ENCODE results near the gene TBC1D13.
"Not testable (repeated sequence)": the region's sequence is repeated elsewhere in the genome, so short reads cannot be mapped to it uniquely, and the experiment has no call there.

TBC1D13 gene

GRCh38 chr9:128770286-128771030 lies 16.6 kb upstream of the TBC1D13 start:
- H3K27me3 ChIP-seq (ENCODE audit: control insufficient read depth in 1 of 2, insufficient read depth in 2 of 2, low read length in 2 of 2): no peaks in the 10 kb centered on the region
- peaks cover 19% of the 10 kb centered on the region for H3K4me1 ChIP-seq (ENCODE audit: insufficient read depth, low read length)
- no peaks in the 10 kb centered on the region for H3K9me3 ChIP-seq (ENCODE audit: low read length)
- H3K27ac ChIP-seq (ENCODE audit: low read depth, low read length): peak overlapping the region; percentile 86
- H3K36me3 ChIP-seq (ENCODE audit: insufficient read depth, low read length): peaks cover 11% of the 10 kb centered on the region
- peak overlapping the region; percentile 90 to 93 for H3K4me3 ChIP-seq (ENCODE audit: low read depth in 1 of 2, low read length in 2 of 2)
- H3K9ac ChIP-seq (ENCODE audit: low read length): peak overlapping the region; percentile 80

- H3K4me3 ChIP-seq (ENCODE audit: low read depth in 1 of 2, low read length in 2 of 2): peak overlapping the region; percentile 90 to 93
- peaks cover 19% of the 10 kb centered on the region for H3K4me1 ChIP-seq (ENCODE audit: insufficient read depth, low read length)
- H3K27ac ChIP-seq (ENCODE audit: low read depth, low read length): peak overlapping the region; percentile 86
- H3K9ac ChIP-seq (ENCODE audit: low read length): peak overlapping the region; percentile 80
- H3K36me3 ChIP-seq (ENCODE audit: insufficient read depth, low read length): peaks cover 11% of the 10 kb centered on the region
- no peaks in the 10 kb centered on the region for H3K27me3 ChIP-seq (ENCODE audit: control insufficient read depth in 1 of 2, insufficient read depth in 2 of 2, low read length in 2 of 2)
- no peaks in the 10 kb centered on the region for H3K9me3 ChIP-seq (ENCODE audit: low read length)
Measured at GRCh38 chr9:128771094-128771721, 15.8 kb upstream of the TBC1D13 start.

GRCh38 chr9:128771745-128772519 lies 15.1 kb upstream of the TBC1D13 start, which contains the start of gene ZER1:
TSS of gene ZER1 (minus strand) at chr9:128771927. CDS start at chr9:128755565, 16,362 bp downstream.
- H3K9me3 ChIP-seq (ENCODE audit: low read length): no peaks in the 10 kb centered on the region
- H3K4me1 ChIP-seq (ENCODE audit: insufficient read depth, low read length): peaks cover 19% of the 10 kb centered on the region
- no peaks in the 10 kb centered on the region for H3K27me3 ChIP-seq (ENCODE audit: control insufficient read depth in 1 of 2, insufficient read depth in 2 of 2, low read length in 2 of 2)
- peak within 1 kb of the TSS; percentile 86 for H3K27ac ChIP-seq (ENCODE audit: low read depth, low read length)
- H3K4me3 ChIP-seq (ENCODE audit: low read depth in 1 of 2, low read length in 2 of 2): peak within 1 kb of the TSS; percentile 90 to 93
- peaks cover 11% of the 10 kb centered on the region for H3K36me3 ChIP-seq (ENCODE audit: insufficient read depth, low read length)
- H3K9ac ChIP-seq (ENCODE audit: low read length): peak within 1 kb of the TSS; percentile 82

GRCh38 chr9:128773049-128773448 lies 14.0 kb upstream of the TBC1D13 start:
- Histone ChIP-seq H3K36me3 (ENCODE audit: insufficient read depth, low read length) (peaks cover 4% of the 10 kb centered on the region), H3K9me3 (ENCODE audit: low read length) (no peaks in the 10 kb centered on the region), H3K4me3 (ENCODE audit: low read depth in 1 of 2, low read length in 2 of 2) (no peak overlapping the region), H3K9ac (ENCODE audit: low read length) (no peak overlapping the region), H3K27ac (ENCODE audit: low read depth, low read length) (no peak overlapping the region), H3K27me3 (ENCODE audit: control insufficient read depth in 1 of 2, insufficient read depth in 2 of 2, low read length in 2 of 2) (no peaks in the 10 kb centered on the region), H3K4me1 (ENCODE audit: insufficient read depth, low read length) (peaks cover 19% of the 10 kb centered on the region)

DNA sequence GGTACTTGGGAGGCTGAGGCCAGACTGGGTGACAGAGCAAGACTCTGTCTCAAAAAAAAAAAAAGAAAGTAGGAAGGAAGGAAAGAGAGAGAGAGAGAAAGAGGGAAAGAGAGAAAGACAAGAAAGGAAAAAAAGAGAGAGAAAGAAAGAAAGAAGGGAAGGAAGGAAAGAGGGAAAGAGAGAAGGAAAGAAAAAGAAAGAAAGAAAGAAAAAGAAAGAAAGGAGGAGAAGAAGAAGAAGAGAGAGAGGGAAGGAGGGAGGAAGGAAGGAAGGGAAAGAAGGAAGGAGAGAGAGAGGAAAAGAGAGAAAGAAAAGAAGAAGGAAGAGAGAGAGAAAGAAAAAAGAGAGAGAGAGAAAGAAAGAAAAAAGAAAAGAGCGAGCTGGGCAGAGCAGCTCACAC lies 12.2 kb upstream of the TBC1D13 start:
- Histone ChIP-seq H3K9me3 (ENCODE audit: low read length) (no peaks in the 10 kb centered on the region), H3K36me3 (ENCODE audit: insufficient read depth, low read length) (no peaks in the 10 kb centered on the region), H3K4me1 (ENCODE audit: insufficient read depth, low read length) (peaks cover 14% of the 10 kb centered on the region), H3K9ac (ENCODE audit: low read length) (no peak overlapping the region), H3K27ac (ENCODE audit: low read depth, low read length) (no peak overlapping the region), H3K27me3 (ENCODE audit: control insufficient read depth in 1 of 2, insufficient read depth in 2 of 2, low read length in 2 of 2) (no peaks in the 10 kb centered on the region), H3K4me3 (ENCODE audit: low read depth in 1 of 2, low read length in 2 of 2) (no peak overlapping the region)

GRCh38 chr9:128780093-128780492 lies 7.0 kb upstream of the TBC1D13 start:
- not testable (repeated sequence) for H3K4me1 ChIP-seq (ENCODE audit: insufficient read depth, low read length); H3K27ac ChIP-seq (ENCODE audit: low read depth, low read length); H3K27me3 ChIP-seq (ENCODE audit: control insufficient read depth in 1 of 2, insufficient read depth in 2 of 2, low read length in 2 of 2); H3K4me3 ChIP-seq (ENCODE audit: low read depth in 1 of 2, low read length in 2 of 2); H3K9me3 ChIP-seq (ENCODE audit: low read length); H3K9ac ChIP-seq (ENCODE audit: low read length); H3K36me3 ChIP-seq (ENCODE audit: insufficient read depth, low read length)

DNA sequence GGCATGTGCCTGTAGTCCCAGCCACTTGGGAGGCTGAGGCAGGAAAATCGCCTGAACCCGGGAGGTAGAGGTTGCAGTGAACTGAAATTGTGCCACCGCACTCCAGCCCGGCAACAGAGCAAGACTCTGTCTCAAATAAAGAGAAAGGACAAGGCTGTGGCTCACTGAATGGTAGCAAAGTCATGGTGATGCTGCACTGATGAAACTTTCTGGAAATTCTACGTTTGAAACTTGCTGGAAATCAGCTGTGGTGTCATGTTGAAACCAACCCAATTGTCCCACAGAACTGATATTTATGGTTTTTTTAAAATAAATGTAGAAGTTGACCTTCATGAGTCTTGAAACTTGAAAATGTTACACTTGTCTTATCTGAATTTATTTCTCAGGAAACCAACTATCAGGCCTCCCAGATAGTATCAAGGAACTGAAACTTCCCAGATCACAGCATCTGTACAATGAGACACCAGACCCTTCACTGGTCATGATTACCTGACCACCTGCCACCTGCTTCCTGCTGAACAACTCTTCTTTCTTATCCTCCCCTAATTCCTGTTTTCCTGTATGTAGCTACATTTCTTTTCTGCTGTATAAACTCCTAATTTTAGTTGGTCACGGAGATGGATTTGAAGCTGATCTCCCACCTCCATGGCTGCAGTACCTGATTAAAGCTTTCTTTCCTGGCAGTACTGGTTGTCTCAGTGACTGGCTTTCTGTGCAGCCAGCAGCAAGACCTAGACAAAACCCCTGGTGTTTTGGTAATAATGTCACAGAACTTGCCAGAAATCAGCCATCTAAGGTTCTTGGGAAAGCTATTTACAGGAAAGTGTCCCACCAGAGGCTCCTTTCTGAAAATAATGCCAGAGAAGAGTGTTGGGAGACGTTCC lies 5.6 kb upstream of the TBC1D13 start:
- no peak overlapping the region for H3K9ac ChIP-seq (ENCODE audit: low read length)
- no peaks in the 10 kb centered on the region for H3K27me3 ChIP-seq (ENCODE audit: control insufficient read depth in 1 of 2, insufficient read depth in 2 of 2, low read length in 2 of 2)
- H3K27ac ChIP-seq (ENCODE audit: low read depth, low read length): no peak overlapping the region

DNA sequence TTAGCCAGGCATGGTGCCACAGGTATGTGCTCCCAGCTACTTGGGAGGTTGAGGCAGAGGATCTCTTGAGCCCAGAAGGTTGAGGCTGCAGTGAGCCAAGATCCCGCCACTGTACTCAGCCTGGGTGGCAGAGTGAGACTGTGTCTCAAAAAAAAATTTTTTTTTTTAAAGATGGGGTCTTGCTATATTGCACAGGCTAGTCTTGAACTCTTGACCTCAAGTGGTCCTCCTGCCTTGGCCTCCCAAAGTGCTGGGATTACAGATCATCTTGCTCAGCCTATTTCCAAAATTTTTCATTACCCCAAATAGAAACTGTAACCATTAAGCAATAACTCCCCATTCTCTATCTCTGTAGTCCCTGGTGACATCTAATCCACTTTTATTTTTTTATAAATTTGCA lies 4.4 kb upstream of the TBC1D13 start:
- Histone ChIP-seq H3K27me3 (ENCODE audit: control insufficient read depth in 1 of 2, insufficient read depth in 2 of 2, low read length in 2 of 2) (no peaks in the 10 kb centered on the region), H3K27ac (ENCODE audit: low read depth, low read length) (no peak overlapping the region), H3K36me3 (ENCODE audit: insufficient read depth, low read length) (no peaks in the 10 kb centered on the region), H3K4me1 (ENCODE audit: insufficient read depth, low read length) (peaks cover 5% of the 10 kb centered on the region), H3K9ac (ENCODE audit: low read length) (no peak overlapping the region), H3K4me3 (ENCODE audit: low read depth in 1 of 2, low read length in 2 of 2) (no peak overlapping the region), H3K9me3 (ENCODE audit: low read length) (no peaks in the 10 kb centered on the region)

More for the DNA sequence above, 5.6 kb upstream of the TBC1D13 start:
- Histone ChIP-seq H3K4me1 (ENCODE audit: insufficient read depth, low read length) (peaks cover 2% of the 10 kb centered on the region), H3K36me3 (ENCODE audit: insufficient read depth, low read length) (no peaks in the 10 kb centered on the region), H3K9me3 (ENCODE audit: low read length) (no peaks in the 10 kb centered on the region), H3K4me3 (ENCODE audit: low read depth in 1 of 2, low read length in 2 of 2) (no peak overlapping the region)

- Histone ChIP-seq H3K9me3 (ENCODE audit: low read length) (no peaks in the 10 kb centered on the region), H3K36me3 (ENCODE audit: insufficient read depth, low read length) (peaks cover 4% of the 10 kb centered on the region), H3K27ac (ENCODE audit: low read depth, low read length) (no peak overlapping the region), H3K9ac (ENCODE audit: low read length) (no peak overlapping the region), H3K4me1 (ENCODE audit: insufficient read depth, low read length) (peaks cover 15% of the 10 kb centered on the region), H3K4me3 (ENCODE audit: low read depth in 1 of 2, low read length in 2 of 2) (no peak overlapping the region), H3K27me3 (ENCODE audit: control insufficient read depth in 1 of 2, insufficient read depth in 2 of 2, low read length in 2 of 2) (no peaks in the 10 kb centered on the region)
Measured at GRCh38 chr9:128785427-128785826, 1.6 kb upstream of the TBC1D13 start.

GRCh38 chr9:128787659-128788058 lies 606 bp downstream of the TBC1D13 start:
- H3K36me3 ChIP-seq (ENCODE audit: insufficient read depth, low read length): peaks cover 26% of the 10 kb centered on the region
- H3K4me1 ChIP-seq (ENCODE audit: insufficient read depth, low read length): peaks cover 15% of the 10 kb centered on the region
- peak overlapping the region; percentile 76 to 99 for H3K4me3 ChIP-seq (ENCODE audit: low read depth in 1 of 2, low read length in 2 of 2)
- peak overlapping the region; percentile 76 for H3K27ac ChIP-seq (ENCODE audit: low read depth, low read length)
- H3K27me3 ChIP-seq (ENCODE audit: control insufficient read depth in 1 of 2, insufficient read depth in 2 of 2, low read length in 2 of 2): no peaks in the 10 kb centered on the region
- H3K9ac ChIP-seq (ENCODE audit: low read length): peak overlapping the region; percentile 5
- H3K9me3 ChIP-seq (ENCODE audit: low read length): no peaks in the 10 kb centered on the region

Measured in muscle layer of colon (tissue), 2 donors.